ENCODE results near the gene OPCML. TPM values are rescaled to one million over a fixed set of nuclear protein-coding genes. Genes with fewer than 3 reads are reported as not detected.

The OPCML gene
- total RNA-seq, 2 experiments from 2014 or later, result not detected

DNA sequence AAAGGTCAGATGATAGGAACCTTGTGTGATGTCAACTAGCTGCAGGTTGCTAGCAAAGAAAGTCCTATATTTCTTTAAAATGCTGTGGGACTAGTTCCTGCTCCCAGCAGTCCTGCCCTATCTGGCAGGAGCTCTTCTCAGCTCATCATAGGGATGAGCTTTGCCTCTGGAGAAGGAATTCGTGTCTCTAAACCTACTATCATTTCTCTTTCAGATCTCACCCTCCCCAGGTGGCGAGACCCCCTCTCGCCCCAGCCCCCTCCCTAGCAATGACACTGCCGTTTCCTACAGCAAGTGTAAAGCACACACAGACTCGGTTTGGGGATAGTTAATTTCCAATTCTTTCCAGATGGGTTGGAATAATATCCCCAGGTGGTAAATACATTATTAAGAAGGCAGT, 533.3 kb downstream of the OPCML start:
- Mint-ChIP-seq H3K36me3 (no peaks in the 10 kb centered on the region), H3K9me3 (peaks cover 2% of the 10 kb centered on the region), H3K4me1 (no peaks in the 10 kb centered on the region), H3K4me3 (no peak overlapping the region), H3K27ac (no peak overlapping the region), H3K27me3 (peaks cover 3% of the 10 kb centered on the region)
- ATAC-seq (ENCODE audit: low read depth), result no peak
- POLR2A ChIA-PET, result no interaction called here
- DNase-seq, result no peak

DNA sequence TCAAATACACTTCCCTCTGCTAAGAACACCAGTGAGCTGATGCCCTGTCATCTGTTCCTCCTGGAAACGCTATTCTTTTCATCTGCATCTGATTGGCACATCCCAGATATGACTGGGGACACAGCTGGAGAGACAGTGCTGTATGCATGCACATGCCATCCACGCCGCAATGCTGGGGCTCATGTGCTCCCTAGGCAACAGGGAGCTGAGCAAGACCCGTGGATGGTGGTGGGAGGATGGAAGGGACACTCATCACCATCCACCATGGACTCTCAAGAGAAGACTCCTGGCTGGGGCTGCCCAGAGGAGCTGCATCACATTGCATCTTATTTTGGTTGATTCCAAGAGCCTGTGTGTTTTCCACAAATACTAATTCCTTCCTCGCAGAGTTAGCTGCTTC, 534.9 kb downstream of the OPCML start:
- DNase-seq (no peak), ATAC-seq (ENCODE audit: low read depth) (no peak)
- Mint-ChIP-seq H3K4me3 (no peak overlapping the region), H3K27ac (no peak overlapping the region), H3K27me3 (peaks cover 5% of the 10 kb centered on the region), H3K4me1 (no peaks in the 10 kb centered on the region), H3K36me3 (no peaks in the 10 kb centered on the region), H3K9me3 (peaks cover 2% of the 10 kb centered on the region)
- POLR2A ChIA-PET, result no interaction called here

DNA sequence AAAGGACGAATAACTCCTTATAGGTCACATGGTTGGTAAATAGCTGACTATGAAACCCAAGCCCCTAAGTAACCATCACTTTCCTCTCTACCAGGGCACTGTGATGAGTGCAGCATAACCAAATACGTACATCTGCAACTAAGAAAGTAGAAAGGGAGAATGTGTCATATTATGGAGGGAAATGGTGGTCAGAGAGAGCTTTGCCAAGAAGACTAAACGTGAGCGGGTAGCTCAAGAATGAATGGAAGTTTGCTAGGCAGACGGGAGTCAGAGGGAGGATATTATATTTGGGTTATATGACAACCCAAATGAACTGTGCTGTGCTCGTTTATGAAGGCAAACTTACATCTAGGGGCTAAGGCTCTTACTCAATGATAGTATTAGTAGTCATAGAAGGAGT, 537.3 kb downstream of the OPCML start:
- ATAC-seq (ENCODE audit: low read depth) (no peak), DNase-seq (no peak)
- H3K4me3 Mint-ChIP-seq, result no peak overlapping the region
- H3K9me3 Mint-ChIP-seq, result no peaks in the 10 kb centered on the region
- H3K27me3 Mint-ChIP-seq, result peaks cover 5% of the 10 kb centered on the region
- POLR2A ChIA-PET, result no interaction called here
- H3K36me3 Mint-ChIP-seq, result no peaks in the 10 kb centered on the region
- H3K4me1 Mint-ChIP-seq, result no peaks in the 10 kb centered on the region
- no peak overlapping the region for H3K27ac Mint-ChIP-seq

DNA sequence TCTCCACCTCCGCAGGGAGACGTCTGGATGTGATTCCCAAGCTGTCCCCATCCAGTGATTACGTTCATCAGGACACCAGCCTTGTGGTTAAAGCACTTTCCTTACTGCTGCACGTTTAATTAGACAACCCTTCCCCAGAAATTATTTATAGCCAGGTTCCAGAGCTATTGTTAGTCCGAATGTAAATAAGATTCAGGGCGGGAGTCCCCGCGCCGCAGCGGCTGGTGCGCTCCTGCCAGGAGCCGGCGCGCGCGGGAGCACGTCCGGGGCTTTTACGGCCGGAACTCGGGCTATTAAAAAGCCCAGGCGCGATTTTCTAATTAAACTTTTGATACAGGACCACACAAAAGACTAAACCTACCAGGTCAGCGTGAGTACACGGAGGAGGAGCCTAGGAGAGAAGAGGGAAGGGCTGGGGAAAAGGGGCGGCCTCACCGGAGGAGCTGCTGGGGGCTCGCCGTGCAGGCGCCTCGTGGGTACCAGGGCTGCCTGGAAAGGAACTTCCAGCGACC, 538.3 kb downstream of the OPCML start:
- ATAC-seq (ENCODE audit: low read depth), result no peak
- POLR2A ChIA-PET, result no interaction called here
- no peaks in the 10 kb centered on the region for H3K9me3 Mint-ChIP-seq
- H3K27me3 Mint-ChIP-seq, result peaks cover 5% of the 10 kb centered on the region
- H3K27ac Mint-ChIP-seq, result no peak overlapping the region
- H3K36me3 Mint-ChIP-seq, result no peaks in the 10 kb centered on the region
- H3K4me3 Mint-ChIP-seq, result no peak overlapping the region
- H3K4me1 Mint-ChIP-seq, result no peaks in the 10 kb centered on the region
- no peak for DNase-seq

DNA sequence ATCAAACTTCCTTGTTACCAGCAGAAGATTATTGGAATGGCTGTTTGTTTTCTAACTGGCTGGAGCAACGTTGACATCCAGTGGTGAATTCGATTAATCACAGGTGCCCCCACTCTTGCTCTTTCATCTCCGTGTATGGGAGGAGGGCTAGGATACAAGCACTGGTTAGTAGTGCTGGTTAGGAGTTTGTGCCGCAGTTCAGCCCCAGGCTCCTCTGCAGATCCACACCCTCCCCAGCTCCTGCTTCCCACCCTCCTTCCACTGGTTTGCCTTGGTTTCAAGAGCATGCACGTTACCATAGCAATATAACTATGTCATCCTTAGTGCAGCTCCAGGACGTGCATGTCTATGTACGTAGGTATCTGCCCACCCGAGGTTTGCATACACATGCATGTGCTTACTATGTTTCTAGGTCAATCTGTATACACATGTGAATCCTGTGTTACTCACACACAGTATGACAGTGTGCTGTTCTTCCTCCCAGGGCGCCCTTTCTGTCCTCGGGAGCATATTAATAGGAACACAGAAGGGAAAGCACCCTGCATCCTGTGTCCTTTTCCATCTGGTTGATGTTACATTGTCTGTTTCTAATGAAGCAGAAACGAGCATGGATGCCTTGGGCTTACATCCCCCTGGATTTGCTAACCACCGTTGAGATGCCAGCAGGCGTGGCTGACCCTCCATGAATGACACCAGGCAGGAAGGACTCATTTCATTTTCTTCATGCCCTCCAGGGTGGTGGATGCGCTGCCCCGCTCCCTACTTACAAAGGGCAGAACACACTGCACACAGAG, 539.3 kb downstream of the OPCML start:
- no peak overlapping the region for H3K4me3 Mint-ChIP-seq
- POLR2A ChIA-PET, result no interaction called here
- no peak overlapping the region for H3K27ac Mint-ChIP-seq
- no peaks in the 10 kb centered on the region for H3K9me3 Mint-ChIP-seq
- no peaks in the 10 kb centered on the region for H3K36me3 Mint-ChIP-seq
- H3K4me1 Mint-ChIP-seq, result no peaks in the 10 kb centered on the region
- DNase-seq (no peak), ATAC-seq (ENCODE audit: low read depth) (no peak)
- peaks cover 5% of the 10 kb centered on the region for H3K27me3 Mint-ChIP-seq

DNA sequence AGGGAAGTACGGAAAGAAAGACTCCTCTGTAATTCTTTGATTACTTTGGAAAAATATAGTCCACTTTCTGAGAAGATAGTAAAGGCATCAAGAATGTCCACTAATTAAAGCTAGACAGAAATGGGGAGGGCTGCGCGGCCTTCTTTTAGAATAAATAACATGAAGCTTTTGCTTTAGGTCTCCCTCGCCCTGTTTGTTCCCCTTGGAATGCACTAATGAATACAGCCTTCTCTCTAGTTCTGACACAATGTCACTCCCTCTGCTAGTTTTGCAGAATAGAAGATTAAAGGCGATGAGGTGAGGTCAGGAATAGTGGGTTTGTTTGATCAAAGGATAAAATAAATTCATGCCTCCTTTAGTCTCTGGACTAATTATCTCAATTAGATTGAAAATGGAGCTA, 543.9 kb downstream of the OPCML start:
- ATAC-seq (ENCODE audit: low read depth) (no peak), DNase-seq (no peak)
- POLR2A ChIA-PET, result no interaction called here
- Mint-ChIP-seq H3K36me3 (no peaks in the 10 kb centered on the region), H3K27ac (no peak overlapping the region), H3K27me3 (no peaks in the 10 kb centered on the region), H3K4me3 (no peak overlapping the region), H3K9me3 (no peaks in the 10 kb centered on the region), H3K4me1 (no peaks in the 10 kb centered on the region)

DNA sequence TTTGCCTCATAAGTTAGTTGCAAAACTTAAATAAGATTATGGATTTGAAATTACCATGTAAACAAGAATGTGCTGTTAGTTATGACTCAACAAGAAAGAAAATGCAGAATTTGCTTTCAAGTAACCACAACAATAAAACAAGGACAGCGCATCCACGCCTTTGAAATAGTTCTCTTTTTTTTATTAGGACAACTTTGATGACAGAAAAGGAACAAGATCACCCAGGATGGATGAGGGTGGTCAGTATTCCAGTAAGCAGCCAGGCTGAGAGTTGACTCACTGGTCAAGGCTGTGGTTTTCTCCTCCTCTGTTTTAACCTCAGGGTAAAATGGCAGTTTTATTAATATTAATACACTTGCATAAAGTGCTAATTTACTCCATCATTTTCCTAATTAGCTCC, 544.4 kb downstream of the OPCML start:
- DNase-seq (no peak), ATAC-seq (ENCODE audit: low read depth) (no peak)
- no peaks in the 10 kb centered on the region for H3K36me3 Mint-ChIP-seq
- no peaks in the 10 kb centered on the region for H3K9me3 Mint-ChIP-seq
- no peaks in the 10 kb centered on the region for H3K27me3 Mint-ChIP-seq
- POLR2A ChIA-PET, result no interaction called here
- H3K4me1 Mint-ChIP-seq, result no peaks in the 10 kb centered on the region
- H3K4me3 Mint-ChIP-seq, result no peak overlapping the region
- H3K27ac Mint-ChIP-seq, result no peak overlapping the region

DNA sequence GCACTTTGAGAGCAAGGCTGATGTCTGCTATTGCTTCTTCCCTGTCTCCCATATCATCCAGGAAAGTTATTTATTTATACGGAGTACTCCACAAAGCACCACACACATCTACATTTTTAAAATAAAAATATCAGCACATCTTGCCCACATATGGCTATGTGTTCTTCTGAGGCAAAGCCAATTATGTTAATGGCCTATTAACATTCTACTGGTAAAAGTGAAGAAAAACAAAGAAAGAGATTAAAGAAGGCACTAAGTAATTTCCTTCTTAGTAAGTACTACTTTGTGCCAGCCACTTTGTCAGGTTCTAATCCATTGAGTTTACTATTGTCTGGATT, 548.7 kb downstream of the OPCML start:
- POLR2A ChIA-PET, result no interaction called here
- no peak overlapping the region for H3K4me3 Mint-ChIP-seq
- ATAC-seq (ENCODE audit: low read depth) (no peak), DNase-seq (no peak)
- no peaks in the 10 kb centered on the region for H3K9me3 Mint-ChIP-seq
- no peaks in the 10 kb centered on the region for H3K4me1 Mint-ChIP-seq
- H3K27me3 Mint-ChIP-seq, result no peaks in the 10 kb centered on the region
- H3K36me3 Mint-ChIP-seq, result no peaks in the 10 kb centered on the region
- H3K27ac Mint-ChIP-seq, result no peak overlapping the region

DNA sequence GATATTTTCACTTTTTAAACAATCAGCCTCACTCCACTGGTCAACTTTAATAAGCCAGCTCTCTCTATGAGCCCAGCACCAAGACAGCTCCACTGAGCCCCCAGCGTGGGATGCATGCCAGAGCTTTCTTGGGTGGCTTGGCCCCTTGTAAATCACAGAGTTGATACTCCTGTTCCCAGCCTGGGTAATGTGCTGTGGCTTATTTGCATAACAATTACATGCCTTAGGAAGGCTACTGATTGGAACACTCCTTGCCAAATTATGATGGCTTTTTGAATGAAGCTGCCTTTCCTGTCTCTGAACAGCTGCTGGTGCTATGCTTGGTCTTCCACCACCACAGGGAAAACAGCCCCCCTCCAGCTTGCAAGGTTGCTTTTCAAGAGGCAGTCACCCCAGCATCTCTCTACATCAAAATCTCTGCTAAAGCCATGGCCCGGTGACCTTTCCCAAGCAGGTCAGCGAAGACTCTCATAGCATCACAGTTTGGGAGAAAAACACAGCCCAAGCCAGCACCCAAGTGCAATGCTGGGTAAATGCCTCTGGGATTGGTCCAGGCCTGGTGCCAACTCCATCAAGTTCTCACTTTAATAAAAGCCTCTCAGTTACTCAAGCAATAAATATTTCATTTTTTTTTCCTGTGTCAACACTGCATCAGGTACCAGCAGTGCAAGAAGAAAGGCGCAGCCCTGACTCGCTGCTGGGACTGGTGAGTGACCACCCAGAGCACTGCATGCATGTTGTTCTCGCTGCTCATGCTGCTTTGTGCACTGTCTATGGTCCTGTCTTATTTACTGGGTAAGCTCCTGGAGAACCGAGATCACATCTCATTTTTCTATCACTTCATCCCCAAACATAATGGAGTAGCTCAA, 549.3 kb downstream of the OPCML start:
- H3K4me1 Mint-ChIP-seq, result no peaks in the 10 kb centered on the region
- H3K27ac Mint-ChIP-seq, result no peak overlapping the region
- no peak overlapping the region for H3K4me3 Mint-ChIP-seq
- no peaks in the 10 kb centered on the region for H3K9me3 Mint-ChIP-seq
- DNase-seq (no peak), ATAC-seq (ENCODE audit: low read depth) (no peak)
- POLR2A ChIA-PET, result no interaction called here
- H3K27me3 Mint-ChIP-seq, result no peaks in the 10 kb centered on the region
- no peaks in the 10 kb centered on the region for H3K36me3 Mint-ChIP-seq

DNA sequence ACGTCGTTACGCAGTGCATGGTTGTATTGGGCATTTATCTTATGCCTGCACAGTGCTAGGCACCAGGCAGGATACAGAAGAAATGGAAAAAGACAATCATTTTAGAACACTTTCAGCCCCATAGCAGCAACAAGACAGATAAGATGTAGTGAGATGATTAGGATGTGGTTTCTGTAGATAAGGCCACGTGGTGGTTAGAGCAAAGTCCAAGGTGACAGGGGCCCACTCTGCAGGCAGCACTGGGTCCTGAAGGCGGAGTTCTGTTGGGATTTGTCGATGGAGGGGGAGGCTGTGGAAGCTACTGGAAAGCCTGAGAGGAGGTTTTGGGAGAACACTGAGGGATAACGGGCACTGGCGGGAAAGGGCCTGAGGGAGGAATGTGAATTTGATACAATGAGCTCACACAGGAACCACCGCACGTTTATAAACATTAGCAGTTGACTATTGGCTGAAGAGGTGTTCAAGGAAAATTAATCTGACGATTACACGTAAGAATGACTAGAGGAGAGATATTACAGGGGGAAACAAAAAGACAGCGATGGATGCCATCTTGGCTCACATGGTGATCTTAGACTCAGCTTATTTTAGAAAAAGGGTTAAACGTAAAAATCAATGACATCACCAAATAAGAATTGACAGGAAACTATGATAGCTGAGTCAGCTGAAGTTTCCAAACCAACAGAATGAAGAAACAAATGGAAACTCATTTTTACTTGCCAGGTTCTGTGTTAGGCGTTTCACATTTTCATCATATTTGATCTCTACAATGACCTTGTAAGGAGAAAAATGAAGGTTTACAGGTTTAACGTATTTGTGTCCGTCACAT, 551.0 kb downstream of the OPCML start:
- no peak overlapping the region for H3K4me3 Mint-ChIP-seq
- no peak overlapping the region for H3K27ac Mint-ChIP-seq
- H3K9me3 Mint-ChIP-seq, result no peaks in the 10 kb centered on the region
- no peaks in the 10 kb centered on the region for H3K4me1 Mint-ChIP-seq
- POLR2A ChIA-PET, result no interaction called here
- no peaks in the 10 kb centered on the region for H3K36me3 Mint-ChIP-seq
- no peak for DNase-seq
- ATAC-seq (ENCODE audit: low read depth), result no peak
- H3K27me3 Mint-ChIP-seq, result no peaks in the 10 kb centered on the region

DNA sequence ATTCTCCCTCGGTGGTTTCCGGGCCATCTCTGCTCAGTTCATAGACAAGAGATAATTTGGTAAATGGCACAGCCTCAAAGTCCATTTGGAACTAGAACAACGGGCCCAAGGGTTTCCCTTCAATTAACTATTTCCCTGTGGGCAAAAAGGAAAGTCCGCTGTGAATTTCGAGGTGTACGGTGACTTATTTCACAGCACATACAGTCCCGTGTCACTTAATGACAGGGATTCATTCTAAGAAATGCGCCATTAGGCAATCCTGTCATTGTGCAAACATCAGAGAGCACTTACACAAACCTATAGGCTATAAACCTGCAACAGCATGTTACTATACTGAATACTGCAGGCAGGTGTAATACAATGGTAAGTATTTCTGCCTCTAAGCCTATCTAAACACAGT, 551.6 kb downstream of the OPCML start:
- Mint-ChIP-seq H3K4me3 (no peak overlapping the region), H3K27me3 (no peaks in the 10 kb centered on the region), H3K27ac (no peak overlapping the region), H3K4me1 (no peaks in the 10 kb centered on the region), H3K36me3 (no peaks in the 10 kb centered on the region), H3K9me3 (no peaks in the 10 kb centered on the region)
- no peak for DNase-seq
- no peak for ATAC-seq (ENCODE audit: low read depth)
- POLR2A ChIA-PET, result no interaction called here

DNA sequence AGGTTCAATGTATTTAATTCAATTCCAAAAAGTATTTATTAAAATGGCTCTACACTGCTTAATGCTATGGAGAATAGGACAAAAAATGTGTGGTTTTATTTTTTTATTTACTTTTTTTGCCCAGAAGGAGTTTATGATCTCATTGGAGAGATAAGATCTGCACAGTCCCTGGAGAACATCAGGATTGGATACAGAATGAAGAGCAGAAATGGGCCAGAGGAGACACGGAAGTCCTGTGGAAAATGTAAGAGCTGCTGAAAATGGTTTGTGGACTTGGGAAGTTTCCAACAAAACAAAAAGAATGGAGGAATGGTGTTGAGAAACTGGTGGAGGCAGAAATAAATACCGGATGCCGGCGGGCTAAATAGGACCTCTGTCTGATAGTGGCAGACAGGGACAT, 554.6 kb downstream of the OPCML start:
- Mint-ChIP-seq H3K9me3 (no peaks in the 10 kb centered on the region), H3K36me3 (no peaks in the 10 kb centered on the region), H3K4me1 (no peaks in the 10 kb centered on the region), H3K4me3 (no peak overlapping the region), H3K27me3 (no peaks in the 10 kb centered on the region), H3K27ac (no peak overlapping the region)
- no peak for ATAC-seq (ENCODE audit: low read depth)
- no peak for DNase-seq
- POLR2A ChIA-PET, result no interaction called here

DNA sequence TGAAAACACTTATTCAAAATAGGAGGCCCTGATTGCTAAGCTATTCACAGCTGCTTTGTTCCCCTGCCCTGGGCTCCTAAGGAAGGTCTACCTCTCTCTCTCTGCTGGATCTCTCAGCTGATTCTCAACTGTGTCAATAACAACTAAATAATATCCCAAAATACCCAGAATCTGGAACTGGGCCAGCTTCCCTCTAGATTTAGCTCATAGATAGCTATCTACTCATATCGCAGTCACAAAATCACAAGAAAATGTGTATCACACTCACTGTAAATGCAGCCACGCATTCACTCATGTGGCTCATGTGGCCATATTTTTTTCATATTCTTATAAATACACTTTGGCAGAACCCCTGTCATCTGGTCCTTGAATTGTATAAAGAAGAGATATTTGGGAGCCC, 555.1 kb downstream of the OPCML start:
- Mint-ChIP-seq H3K27me3 (no peaks in the 10 kb centered on the region), H3K4me1 (no peaks in the 10 kb centered on the region), H3K4me3 (no peak overlapping the region), H3K27ac (no peak overlapping the region), H3K36me3 (no peaks in the 10 kb centered on the region), H3K9me3 (no peaks in the 10 kb centered on the region)
- no peak for DNase-seq
- no peak for ATAC-seq (ENCODE audit: low read depth)
- POLR2A ChIA-PET, result no interaction called here
